GM21619 (cell line): Measurements from ENCODE around the gene ANKLE2.
"Not testable (repeated sequence)": the region's sequence is repeated elsewhere in the genome, so short reads cannot be mapped to it uniquely, and the experiment has no call there.

Experiments
- ATAC-seq: cut with Tn5 transposase; IDR thresholded peaks from one replicate; pipeline ENCODE4 v1.9.1; 2021; ENCODE audit not compliant: unreplicated experiment

ANKLE2 gene

GRCh38 chr12:132761032-132761920 is at the start of gene ANKLE2:
Gene ANKLE2, minus strand, starts transcription at chr12:132761832. Its CDS starts 34 bp downstream, at chr12:132761798.
- ATAC-seq, result peak; percentile 30

DNA sequence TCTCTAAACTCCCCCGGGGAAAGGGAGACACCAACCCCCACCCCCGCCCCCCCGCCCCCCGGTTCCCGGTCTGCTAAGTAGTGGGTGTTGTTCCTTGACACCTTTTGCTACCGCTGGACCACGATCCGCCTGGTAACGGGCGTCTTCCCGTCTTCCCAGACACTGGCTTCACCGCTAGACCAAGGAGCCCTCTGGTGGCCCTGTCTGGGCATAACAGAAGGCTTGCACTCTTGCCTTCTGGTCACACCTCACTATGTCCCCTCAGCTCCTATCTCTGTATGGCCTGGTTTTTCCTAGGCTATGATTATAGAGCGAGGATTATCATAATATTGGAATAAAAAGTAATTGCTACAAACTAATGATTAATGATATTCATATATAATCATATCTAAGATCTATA is 47.8 kb upstream of the ANKLE2 start:
- not testable (repeated sequence) for ATAC-seq

GRCh38 chr12:132807295-132808092 is 45.9 kb upstream of the ANKLE2 start:
- no peak for ATAC-seq

DNA sequence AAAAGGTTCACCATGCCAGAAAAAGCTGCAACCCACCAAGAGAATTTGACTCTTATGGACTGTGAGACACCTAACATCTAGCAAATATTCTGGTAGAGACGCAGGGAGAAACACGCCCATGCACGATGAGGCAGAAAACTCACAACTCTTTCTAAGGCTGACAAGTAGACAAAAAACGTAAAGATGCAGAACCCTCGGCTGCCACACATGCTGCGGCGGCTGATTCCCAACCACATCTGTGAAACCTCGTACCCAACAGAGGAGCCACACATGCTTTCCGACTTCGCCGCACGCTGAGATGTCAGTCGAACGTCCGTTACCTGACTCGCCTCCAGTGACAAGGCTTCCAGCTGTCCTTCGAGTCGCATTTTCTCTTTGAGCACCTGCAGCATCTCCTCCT is 45.2 kb upstream of the ANKLE2 start:
- no peak for ATAC-seq

- no peak for ATAC-seq
Observed at GRCh38 chr12:132804426-132804861, 42.8 kb upstream of the ANKLE2 start.

DNA sequence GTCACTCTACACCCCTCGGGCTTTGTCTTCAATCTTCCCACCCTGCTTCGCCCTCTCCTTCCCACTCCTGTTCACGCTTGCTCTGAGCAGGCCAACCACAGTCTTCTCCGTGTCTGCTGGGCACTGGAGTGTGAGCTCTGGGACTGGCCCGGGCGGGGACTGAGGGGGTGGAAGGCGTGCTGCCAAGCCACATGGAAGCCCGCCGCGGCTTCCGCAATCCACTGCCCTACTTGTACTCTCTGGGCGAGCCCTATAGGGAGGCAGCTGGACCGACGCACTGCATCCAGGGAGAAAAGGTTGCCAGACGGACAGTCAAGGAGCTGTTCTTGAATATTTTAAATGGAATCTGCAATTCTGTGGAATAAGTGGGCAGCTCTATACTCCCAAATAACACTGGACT is 42.3 kb upstream of the ANKLE2 start:
- no peak for ATAC-seq

DNA sequence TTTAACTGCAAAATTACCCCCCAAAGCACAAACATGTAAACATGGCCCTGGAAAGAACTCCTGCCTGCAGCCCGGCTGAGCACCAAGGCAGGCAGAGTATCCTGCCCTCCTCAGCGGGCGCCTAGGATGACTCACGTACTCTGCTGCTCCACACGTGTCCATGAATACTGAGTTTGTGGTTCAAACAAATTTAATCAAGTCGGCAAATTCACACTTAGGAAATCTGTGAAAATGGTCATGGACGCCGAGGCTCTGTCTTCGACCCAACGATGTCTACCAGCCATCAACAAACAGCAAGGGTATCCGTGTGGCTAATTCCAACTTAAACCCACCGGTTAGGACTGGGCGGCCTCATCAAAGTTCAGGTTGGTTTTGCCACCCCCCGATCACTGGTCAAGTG is 41.5 kb upstream of the ANKLE2 start:
- no peak for ATAC-seq

GRCh38 chr12:132801741-132802140 is 40.1 kb upstream of the ANKLE2 start:
- no peak for ATAC-seq

- no peak for ATAC-seq
Observed at GRCh38 chr12:132798836-132799235, 37.2 kb upstream of the ANKLE2 start.

- ATAC-seq, result no peak
Observed at GRCh38 chr12:132797820-132798570, 36.4 kb upstream of the ANKLE2 start.

DNA sequence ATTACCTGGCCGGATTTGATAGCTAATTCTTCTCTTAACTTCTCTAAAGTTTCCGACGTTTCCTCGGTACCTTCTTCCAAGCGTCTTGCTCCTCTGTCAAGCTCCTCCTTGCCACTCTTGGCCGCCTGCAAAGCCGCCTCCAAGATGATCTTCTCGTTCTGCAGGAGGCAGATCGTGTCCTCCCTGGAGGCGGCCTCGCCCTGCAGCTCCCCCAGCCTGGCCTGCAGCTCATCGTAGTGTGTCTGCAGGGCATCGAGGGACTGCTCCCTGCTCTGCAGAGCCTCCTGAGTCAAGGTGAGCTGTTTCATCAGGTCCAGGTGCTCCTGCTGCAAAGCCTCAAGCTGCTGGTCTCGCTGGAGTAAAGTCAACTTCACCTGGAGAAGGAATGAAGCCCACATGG is 34.2 kb upstream of the ANKLE2 start:
- ATAC-seq, result no peak

DNA sequence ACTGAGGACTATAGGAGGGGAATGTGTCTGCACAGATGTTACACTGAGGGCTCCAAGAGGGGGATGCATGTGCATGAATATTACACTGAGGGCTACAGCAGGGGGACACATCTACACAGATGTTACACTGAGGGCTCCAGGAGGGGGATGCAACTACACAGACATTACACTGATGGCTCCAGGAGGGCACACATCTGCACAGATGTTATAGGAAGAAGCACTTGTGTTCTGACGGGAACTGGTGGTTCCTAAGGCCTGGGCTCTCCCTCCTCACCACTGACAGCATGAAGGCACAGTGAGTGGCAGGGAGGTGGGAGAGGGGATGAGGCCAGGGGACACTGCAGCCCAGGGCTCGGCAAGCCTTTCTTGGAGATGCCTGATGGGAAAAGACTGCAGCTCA is 30.3 kb upstream of the ANKLE2 start:
- not testable (repeated sequence) for ATAC-seq

GRCh38 chr12:132789099-132789471 is 27.5 kb upstream of the ANKLE2 start:
- no peak for ATAC-seq

GRCh38 chr12:132788375-132789098 is 26.9 kb upstream of the ANKLE2 start:
- ATAC-seq, result no peak

DNA sequence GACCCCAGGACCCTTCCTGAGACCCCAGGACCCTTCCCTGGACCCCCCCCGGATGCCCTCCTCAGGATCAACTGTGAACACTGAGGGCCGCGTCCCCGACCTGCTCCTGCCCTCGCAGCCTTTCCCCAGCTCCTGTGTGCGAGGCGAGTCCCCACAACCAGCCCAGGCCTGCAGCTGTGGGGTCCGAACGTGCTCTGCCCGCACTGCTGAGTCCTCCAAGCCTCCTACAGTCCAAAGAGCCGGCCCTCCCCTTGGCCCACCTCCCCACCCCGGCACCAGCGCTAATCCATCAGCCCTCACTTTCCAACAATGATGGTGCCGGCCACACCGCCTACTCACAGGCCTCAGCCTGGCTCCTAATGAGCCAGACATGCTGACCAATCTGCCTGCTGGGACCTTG is 26.2 kb upstream of the ANKLE2 start:
- no peak for ATAC-seq

DNA sequence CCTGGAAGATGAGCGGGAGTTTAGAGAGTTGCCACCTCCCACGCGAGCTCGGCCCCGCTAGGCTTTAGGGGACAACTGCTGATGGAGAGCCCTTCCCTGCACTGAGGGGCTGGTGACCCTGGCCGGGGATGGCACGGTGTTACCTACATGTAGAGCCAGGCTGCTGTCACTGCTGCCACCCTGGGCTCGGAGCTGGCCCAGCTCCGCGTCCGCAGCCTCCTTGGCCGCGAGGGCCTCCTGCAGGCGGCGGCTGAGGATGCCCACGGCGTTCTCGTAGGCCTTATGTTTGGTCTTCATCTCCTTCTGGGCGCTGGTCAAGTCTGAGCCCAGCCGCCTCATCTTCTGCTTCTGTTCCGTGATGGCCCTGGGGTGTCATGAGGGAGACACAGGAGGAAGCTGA is 24.6 kb upstream of the ANKLE2 start:
- ATAC-seq, result no peak

DNA sequence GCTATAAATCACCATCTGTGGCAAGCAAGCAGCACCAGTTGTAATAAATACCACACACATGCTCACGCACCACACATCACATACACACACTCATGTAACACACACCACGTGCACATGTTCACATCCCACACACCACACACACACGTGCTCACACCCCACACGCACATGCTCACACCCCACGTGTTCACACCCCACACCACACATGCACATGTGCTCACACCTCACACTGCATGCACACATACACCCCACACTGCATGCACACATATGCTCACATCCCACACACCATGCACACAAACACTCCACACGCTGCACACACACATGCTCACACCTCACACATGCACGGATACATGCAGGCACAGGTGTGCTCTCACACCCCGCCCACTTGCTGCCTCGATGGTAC is 22.9 kb upstream of the ANKLE2 start:
- no peak for ATAC-seq

GRCh38 chr12:132783917-132784531 is 22.4 kb upstream of the ANKLE2 start:
- no peak for ATAC-seq

DNA sequence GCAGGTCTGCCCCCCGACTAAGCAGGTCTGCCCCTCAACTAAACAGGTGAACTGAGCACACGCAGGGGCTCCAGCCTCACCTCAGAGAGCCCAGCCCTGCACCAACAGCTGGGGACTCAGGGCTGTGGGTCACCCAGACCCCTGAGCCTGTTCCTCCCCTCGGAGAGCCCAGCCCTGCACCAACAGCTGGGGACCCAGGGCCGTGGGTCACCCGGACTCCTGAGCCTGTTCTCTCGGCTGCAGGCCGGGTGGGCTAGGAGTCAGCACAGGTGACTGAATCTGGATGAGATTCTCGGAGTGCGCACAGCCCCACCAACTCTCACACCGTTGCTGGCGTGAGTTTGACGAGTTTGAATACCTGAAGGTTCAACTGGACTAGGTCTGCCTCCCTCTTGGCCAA is 20.3 kb upstream of the ANKLE2 start:
- ATAC-seq, result no peak

DNA sequence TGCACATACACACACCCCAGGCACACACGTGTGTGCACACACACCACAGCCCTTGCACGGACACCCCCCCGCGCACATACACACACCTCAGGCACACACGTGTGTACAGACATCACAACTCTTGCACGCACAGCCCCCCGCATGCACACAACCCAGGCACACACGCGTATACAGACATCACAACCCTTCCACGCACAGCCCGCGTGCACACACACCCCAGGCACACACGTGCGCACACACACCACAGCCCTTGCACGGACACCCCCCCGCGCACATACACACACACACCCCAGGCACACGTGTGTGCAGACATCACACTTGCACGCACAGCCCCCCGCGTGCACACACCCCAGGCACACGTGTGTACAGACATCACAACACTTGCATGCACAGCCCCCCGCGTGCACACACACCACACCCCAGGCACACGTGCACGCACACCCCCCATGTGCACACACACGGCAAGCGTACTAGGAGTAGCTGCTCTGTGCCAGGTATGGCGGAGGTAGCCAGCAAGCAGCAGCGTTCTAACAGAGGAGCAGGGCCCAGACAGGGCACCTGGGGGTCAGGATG is 18.2 kb upstream of the ANKLE2 start:
- ATAC-seq, result no peak
